HCT116 (cell line): ENCODE data around the gene ZNF414. TPM values are rescaled to one million over a fixed set of nuclear protein-coding genes. Genes with fewer than 3 reads are reported as not detected.

Experiments used
- ATAC-seq: fragments of 200-7000 bp; cut with Tn5 transposase; 2 replicates; pipeline ENCODE4 v1.9.1; 2020; ENCODE audit warnings: mild to moderate bottlenecking, moderate library complexity
- BruUV-seq: library from RNA; stranded (reverse); fragments of 400-500 nt; replicated peaks from 2 replicates; lab custom pipeline; 2021; lab: Mats Ljungman, UMichigan
- CTCF ChIA-PET: fragments of 300-600 bp; sonication (Branson Sonifier 250); formaldehyde crosslinking; loops from one replicate; lab custom pipeline; 2021; ENCODE audit warnings: antibody characterized with exemption; lab: Charles Lee
- POLR2A ChIA-PET: fragments of 300-600, 350-600 bp; sonication (Branson Sonifier 250); formaldehyde crosslinking; loops from one replicate; lab custom pipeline; 2021; ENCODE audit warnings: antibody characterized with exemption; lab: Charles Lee
- RAD21 ChIA-PET, 2 experiments: fragments of 300-600 bp; sonication (Branson Sonifier 250); formaldehyde crosslinking; loops; one replicate each; lab custom pipeline; 2023; ENCODE audit warnings: low total read pairs in 2 of 2; ENCODE audit not compliant: uncharacterized antibody in 2 of 2, unreplicated experiment in 2 of 2, low non-redundant PET in 1 of 2; lab: Charles Lee
- DNase-seq: peaks from one replicate; pipeline ENCODE4 v3.0.0-alpha.2; 2010; ENCODE audit warnings: low read depth, low spot score
- H2AFZ ChIP-seq: fragments of 200-600 bp; shearing (Covaris generic), sonication (generic); 2 replicates; pipeline ENCODE4 v1.6.1; 2017; ENCODE audit warnings: low read depth, mixed run types, mixed read lengths, antibody characterized with exemption, low read length; ENCODE audit not compliant: poor library complexity, severe bottlenecking
- H3K27ac ChIP-seq: 2 replicates; pipeline ENCODE4 v1.5.1; 2012; ENCODE audit warnings: low read depth, low read length
- H3K27me3 ChIP-seq: fragments of 200-600 bp; sonication (generic); 2 replicates; pipeline ENCODE4 v1.6.1; 2016; ENCODE audit warnings: mixed run types, low read length, mixed read lengths; ENCODE audit not compliant: insufficient read depth
- H3K36me3 ChIP-seq, 2 experiments: fragments of 200-500 bp in 1 of 2; fragments of 200-600 bp in 1 of 2; sonication (Bioruptor generic) in 1 of 2; sonication (generic) in 1 of 2; 2 replicates each; pipeline versions ENCODE4 v1.5.1 to v1.6.1; 2014 to 2016; ENCODE audit warnings: low read length in 2 of 2, inconsistent platforms in 1 of 2, mixed read lengths in 1 of 2, mixed run types in 1 of 2; ENCODE audit not compliant: insufficient read depth in 2 of 2, control insufficient read depth in 1 of 2
- H3K4me1 ChIP-seq, 2 experiments: fragments of 200-600 bp in 1 of 2; sonication (generic) in 1 of 2; 2 replicates each; pipeline versions ENCODE4 v1.5.1 to v1.6.1; 2012 to 2017; ENCODE audit warnings: low read length in 2 of 2, inconsistent platforms in 1 of 2, mild to moderate bottlenecking in 1 of 2, mixed read lengths in 1 of 2, mixed run types in 1 of 2, moderate library complexity in 1 of 2; ENCODE audit not compliant: insufficient read depth in 2 of 2, control insufficient read depth in 1 of 2
- H3K4me2 ChIP-seq: fragments of 200-600 bp; sonication (generic); 2 replicates; pipeline ENCODE4 v1.6.1; 2017; ENCODE audit warnings: mixed run types, low read length, mixed read lengths
- H3K4me3 ChIP-seq, 2 experiments: fragments of 200-600 bp in 1 of 2; sonication (generic) in 1 of 2; replicated peaks in 1 of 2; 2 replicates each; pipeline ENCODE4 v1.5.1; 2011 to 2016; ENCODE audit warnings: low read length in 2 of 2, control low read depth in 1 of 2, low read depth in 1 of 2, mild to moderate bottlenecking in 1 of 2, mixed read lengths in 1 of 2, mixed run types in 1 of 2
- H3K79me2 ChIP-seq: fragments of 200-600 bp; sonication (generic); 2 replicates; pipeline ENCODE4 v1.6.1; 2017; ENCODE audit warnings: mild to moderate bottlenecking, mixed run types, low read length, moderate library complexity, mixed read lengths; ENCODE audit not compliant: insufficient read depth
- H3K9ac ChIP-seq: fragments of 200-600 bp; sonication (generic); 2 replicates; pipeline ENCODE4 v1.6.1; 2016; ENCODE audit warnings: low read length, mixed read lengths
- H3K9me2 ChIP-seq: fragments of 200-600 bp; sonication (generic), shearing (Covaris generic); 2 replicates; pipeline ENCODE4 v1.6.1; 2017; ENCODE audit warnings: mixed run types, mild to moderate bottlenecking, moderate library complexity; ENCODE audit not compliant: insufficient read depth
- H3K9me3 ChIP-seq, 2 experiments: fragments of 200-500 bp in 1 of 2; fragments of 200-600 bp in 1 of 2; sonication (Bioruptor generic) in 1 of 2; sonication (generic) in 1 of 2; 2 replicates each; pipeline ENCODE4 v1.6.1; 2014 to 2017; ENCODE audit warnings: low read length in 2 of 2, mixed read lengths in 2 of 2, inconsistent platforms in 1 of 2, low read depth in 1 of 2, mild to moderate bottlenecking in 1 of 2, mixed run types in 1 of 2, moderate library complexity in 1 of 2; ENCODE audit not compliant: control insufficient read depth in 1 of 2, insufficient read depth in 1 of 2
- H4K20me1 ChIP-seq: fragments of 200-600 bp; sonication (generic), shearing (Covaris generic); 2 replicates; pipeline ENCODE4 v1.6.1; 2017; ENCODE audit warnings: mixed run types, mild to moderate bottlenecking, moderate library complexity; ENCODE audit not compliant: insufficient read depth
- ATF3 ChIP-seq: IDR thresholded peaks from 2 replicates; pipeline ENCODE4 v1.6.1; 2012
- CBX3 ChIP-seq: IDR thresholded peaks from 2 replicates; pipeline ENCODE4 v1.6.1; 2012; ENCODE audit warnings: low read depth
- CEBPB ChIP-seq: IDR thresholded peaks from 2 replicates; pipeline ENCODE4 v1.6.1; 2012; ENCODE audit warnings: low read depth
- EGR1 ChIP-seq: IDR thresholded peaks from 2 replicates; pipeline ENCODE4 v1.6.1; 2012; ENCODE audit warnings: low read depth
- ELF1 ChIP-seq: IDR thresholded peaks from 2 replicates; pipeline ENCODE4 v1.6.1; 2012; ENCODE audit warnings: low read depth, borderline replicate concordance
- JUND ChIP-seq: IDR thresholded peaks from 2 replicates; pipeline ENCODE4 v1.6.1; 2012
- MAX ChIP-seq: IDR thresholded peaks from 2 replicates; pipeline ENCODE4 v1.6.1; 2012
- POLR2AphosphoS5 ChIP-seq: IDR thresholded peaks from 2 replicates; pipeline ENCODE4 v1.6.1; 2011; ENCODE audit warnings: mild to moderate bottlenecking, low read depth, low read length, moderate library complexity
- RAD21 ChIP-seq: IDR thresholded peaks from 2 replicates; pipeline ENCODE4 v1.6.1; 2012; ENCODE audit warnings: low read depth, mild to moderate bottlenecking
- SP1 ChIP-seq: IDR thresholded peaks from 2 replicates; pipeline ENCODE4 v1.6.1; 2012; ENCODE audit warnings: low read depth
- intact Hi-C: fragments of 100-400 bp; cut with micrococcal nuclease; formaldehyde crosslinking; loops from 2 replicates; pipeline ENCODE4 v1.10.0; 2022
- total RNA-seq: library from RNA; stranded (reverse); gene quantifications from one replicate; pipeline ENCODE4 v1.2.1, GENCODE V29; 2021; ENCODE audit not compliant: unreplicated experiment
- TF ChIP-seq, protein P1 (sequence below): IDR thresholded peaks from 2 replicates; pipeline ENCODE4 v1.6.1; 2011; ENCODE audit warnings: mild to moderate bottlenecking, low read length, moderate library complexity; ENCODE audit not compliant: insufficient replicate concordance; ENCODE audit errors: extremely low read depth

ZNF414 gene
- total RNA-seq, 1 experiment from 2014 or later, result 31.9 TPM

GRCh38 chr19:8486661-8487136, 27.3 kb downstream of the ZNF414 start:
- no peak for ATAC-seq
- H4K20me1 ChIP-seq, result no peaks in the 10 kb centered on the region

More at GRCh38 chr19:8486661-8487136, 27.3 kb downstream of the ZNF414 start:
- Histone ChIP-seq H3K4me2 (no peak overlapping the region), H2AFZ (no peak overlapping the region), H3K4me3 (no peak overlapping the region), H3K4me1 (no peaks in the 10 kb centered on the region), H3K9me3 (no peaks in the 10 kb centered on the region), H3K79me2 (peaks cover 39% of the 10 kb centered on the region)
- DNase-seq, result no peak
- BruUV-seq, result no TSS peak
- ChIA-PET POLR2A (no interaction called here), CTCF (no interaction called here)
- TF ChIP-seq SP1, result no peak
- no peak for TF ChIP-seq CEBPB
- TF ChIP-seq, protein P1, sequence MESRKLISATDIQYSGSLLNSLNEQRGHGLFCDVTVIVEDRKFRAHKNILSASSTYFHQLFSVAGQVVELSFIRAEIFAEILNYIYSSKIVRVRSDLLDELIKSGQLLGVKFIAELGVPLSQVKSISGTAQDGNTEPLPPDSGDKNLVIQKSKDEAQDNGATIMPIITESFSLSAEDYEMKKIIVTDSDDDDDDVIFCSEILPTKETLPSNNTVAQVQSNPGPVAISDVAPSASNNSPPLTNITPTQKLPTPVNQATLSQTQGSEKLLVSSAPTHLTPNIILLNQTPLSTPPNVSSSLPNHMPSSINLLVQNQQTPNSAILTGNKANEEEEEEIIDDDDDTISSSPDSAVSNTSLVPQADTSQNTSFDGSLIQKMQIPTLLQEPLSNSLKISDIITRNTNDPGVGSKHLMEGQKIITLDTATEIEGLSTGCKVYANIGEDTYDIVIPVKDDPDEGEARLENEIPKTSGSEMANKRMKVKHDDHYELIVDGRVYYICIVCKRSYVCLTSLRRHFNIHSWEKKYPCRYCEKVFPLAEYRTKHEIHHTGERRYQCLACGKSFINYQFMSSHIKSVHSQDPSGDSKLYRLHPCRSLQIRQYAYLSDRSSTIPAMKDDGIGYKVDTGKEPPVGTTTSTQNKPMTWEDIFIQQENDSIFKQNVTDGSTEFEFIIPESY, result no peak
- TF ChIP-seq CBX3, result no peak
- no peak for TF ChIP-seq ATF3
- TF ChIP-seq EGR1, result no peak
- TF ChIP-seq ELF1, result no peak
- TF ChIP-seq RAD21, result no peak
- no peak for TF ChIP-seq JUND
- TF ChIP-seq MAX, result no peak
- no peak for TF ChIP-seq POLR2AphosphoS5
- TF ChIP-seq, all 23 proteins: peak for 0
- H3K27me3 ChIP-seq, result no peaks in the 10 kb centered on the region
- RAD21 ChIA-PET, result no interaction called here
- no peak overlapping the region for H3K27ac ChIP-seq
- intact Hi-C loops, result no loop called here
- no peaks in the 10 kb centered on the region for H3K9me2 ChIP-seq
- H3K36me3 ChIP-seq, result peaks cover 28 to 38% of the 10 kb centered on the region in 2 experiments
- no peak overlapping the region for H3K9ac ChIP-seq
